IMR-90 (cell line): Measurements from ENCODE around the gene MELTF. TPM values are rescaled to one million over a fixed set of nuclear protein-coding genes. Genes with fewer than 3 reads are reported as not detected.

Source experiments
- ATAC-seq: fragments of 200-7000 bp; cut with Tn5 transposase; 2 replicates; pipeline ENCODE4 v1.9.1; 2020; ENCODE audit warnings: low read depth, mild to moderate bottlenecking, moderate library complexity
- BruUV-seq: library from RNA; stranded (reverse); fragments of 400-500 nt; replicated peaks from 2 replicates; lab custom pipeline; 2021; lab: Mats Ljungman, UMichigan
- CTCF ChIA-PET: fragments of 300-600 bp; formaldehyde crosslinking; extraction: SDS; loops from one replicate; lab custom pipeline; 2021; ENCODE audit warnings: antibody characterized with exemption; lab: Yijun Ruan, JAX
- POLR2A ChIA-PET: fragments of 300-600 bp; sonication (Branson Sonifier 250); formaldehyde crosslinking; loops from one replicate; lab custom pipeline; 2022; ENCODE audit warnings: antibody characterized with exemption; ENCODE audit not compliant: unreplicated experiment; lab: Charles Lee
- DNase-seq: peaks from one replicate; pipeline ENCODE4 v3.0.0; 2013
- H2AFZ ChIP-seq: replicated peaks from 2 replicates; pipeline ENCODE3; 2013; ENCODE audit warnings: low read length, mild to moderate bottlenecking; ENCODE audit not compliant: poor library complexity
- H2AK5ac ChIP-seq: 2 replicates; pipeline ENCODE4 v1.6.1; 2013; ENCODE audit warnings: low read depth, low read length, inconsistent platforms
- H2AK9ac ChIP-seq: replicated peaks from 2 replicates; pipeline ENCODE3; 2013; ENCODE audit warnings: mild to moderate bottlenecking, low read depth, low read length, moderate library complexity; ENCODE audit not compliant: poor library complexity
- H2BK120ac ChIP-seq: 2 replicates; pipeline ENCODE4 v1.6.1; 2013; ENCODE audit warnings: low read depth, low read length, inconsistent platforms
- H2BK15ac ChIP-seq: 3 replicates; pipeline ENCODE4 v1.6.1; 2013; ENCODE audit warnings: low read depth, low read length, inconsistent platforms
- H2BK20ac ChIP-seq: 2 replicates; pipeline ENCODE4 v1.6.1; 2013; ENCODE audit warnings: low read depth, mild to moderate bottlenecking, inconsistent platforms, low read length, moderate library complexity
- H2BK5ac ChIP-seq: 2 replicates; pipeline ENCODE4 v1.6.1; 2013; ENCODE audit warnings: mild to moderate bottlenecking, low read depth, low read length, inconsistent platforms; ENCODE audit not compliant: poor library complexity, severe bottlenecking
- H3K14ac ChIP-seq: replicated peaks from 2 replicates; pipeline ENCODE4 v1.6.1; 2013; ENCODE audit warnings: low read depth, low read length, inconsistent platforms
- H3K18ac ChIP-seq: 2 replicates; pipeline ENCODE4 v1.6.1; 2013; ENCODE audit warnings: low read depth, low read length, control low read depth
- H3K23ac ChIP-seq: 2 replicates; pipeline ENCODE4 v1.6.1; 2013; ENCODE audit warnings: low read depth, low read length, inconsistent platforms
- H3K27ac ChIP-seq: 2 replicates; pipeline ENCODE4 v1.5.1; 2013; ENCODE audit warnings: mild to moderate bottlenecking, control low read depth, low read length; ENCODE audit not compliant: insufficient read depth
- H3K27me3 ChIP-seq: 2 replicates; pipeline ENCODE4 v1.6.1; 2013; ENCODE audit warnings: low read length; ENCODE audit not compliant: control insufficient read depth, insufficient read depth
- H3K36me3 ChIP-seq: 2 replicates; pipeline ENCODE4 v1.6.1; 2013; ENCODE audit warnings: low read length, mixed read lengths; ENCODE audit not compliant: control insufficient read depth, insufficient read depth
- H3K4ac ChIP-seq: 2 replicates; pipeline ENCODE4 v1.6.1; 2013; ENCODE audit warnings: low read depth, low read length, inconsistent platforms
- H3K4me1 ChIP-seq: 2 replicates; pipeline ENCODE4 v1.6.1; 2013; ENCODE audit warnings: low read length, mixed read lengths; ENCODE audit not compliant: control insufficient read depth, insufficient read depth
- H3K4me2 ChIP-seq: 2 replicates; pipeline ENCODE4 v1.6.1; 2013; ENCODE audit warnings: low read depth, mild to moderate bottlenecking, control low read depth, low read length, moderate library complexity
- H3K4me3 ChIP-seq: 2 replicates; pipeline ENCODE4 v1.5.1; 2013; ENCODE audit warnings: low read depth, mild to moderate bottlenecking, control low read depth, low read length, moderate library complexity; ENCODE audit not compliant: insufficient read depth
- H3K56ac ChIP-seq: 2 replicates; pipeline ENCODE4 v1.6.1; 2013; ENCODE audit warnings: low read length, inconsistent platforms; ENCODE audit not compliant: insufficient read depth; ENCODE audit errors: extremely low read depth
- H3K79me1 ChIP-seq, 2 experiments: 2 replicates each; pipeline ENCODE4 v1.6.1; 2013; ENCODE audit warnings: low read length in 2 of 2, inconsistent platforms in 1 of 2, low read depth in 1 of 2
- H3K9ac ChIP-seq: 2 replicates; pipeline ENCODE4 v1.6.1; 2013; ENCODE audit warnings: low read depth, low read length, control low read depth
- H3K9me1 ChIP-seq: 2 replicates; pipeline ENCODE4 v1.6.1; 2013; ENCODE audit warnings: low read length, inconsistent platforms; ENCODE audit not compliant: insufficient read depth
- H3K9me3 ChIP-seq: 2 replicates; pipeline ENCODE4 v1.6.1; 2013; ENCODE audit warnings: low read length; ENCODE audit not compliant: control insufficient read depth, insufficient read depth
- H4K20me1 ChIP-seq: 2 replicates; pipeline ENCODE4 v1.6.1; 2013; ENCODE audit warnings: low read length, inconsistent platforms; ENCODE audit not compliant: insufficient read depth
- H4K5ac ChIP-seq: 2 replicates; pipeline ENCODE4 v1.6.1; 2013; ENCODE audit warnings: mild to moderate bottlenecking, low read depth, low read length, control low read depth
- H4K8ac ChIP-seq, 2 experiments: 2 replicates each; pipeline ENCODE4 v1.6.1; 2013; ENCODE audit warnings: low read depth in 2 of 2, low read length in 2 of 2, control low read depth in 1 of 2, inconsistent platforms in 1 of 2
- H4K91ac ChIP-seq: 2 replicates; pipeline ENCODE4 v1.6.1; 2013; ENCODE audit warnings: low read depth, low read length, inconsistent platforms; ENCODE audit not compliant: insufficient read depth
- BHLHE40 ChIP-seq: fragments of 150-350 bp; IDR thresholded peaks from 2 replicates; pipeline ENCODE4 v1.6.1; 2016; ENCODE audit warnings: mild to moderate bottlenecking, low read depth, low read length
- CHD1 ChIP-seq: IDR thresholded peaks from 2 replicates; pipeline ENCODE4 v1.6.1; 2012; ENCODE audit warnings: low read depth, low read length, improper control_type of control experiment
- FOS ChIP-seq: fragments of 150-350 bp; IDR thresholded peaks from 2 replicates; pipeline ENCODE4 v1.6.1; 2016; ENCODE audit warnings: low read depth, low read length
- MAFK ChIP-seq: IDR thresholded peaks from 2 replicates; pipeline ENCODE4 v1.6.1; 2012; ENCODE audit warnings: low read depth, low read length, improper control_type of control experiment
- MAZ ChIP-seq: IDR thresholded peaks from 2 replicates; pipeline ENCODE4 v1.6.1; 2012; ENCODE audit warnings: low read depth, mild to moderate bottlenecking, low read length, improper control_type of control experiment, moderate library complexity, borderline replicate concordance
- MXI1 ChIP-seq: IDR thresholded peaks from 2 replicates; pipeline ENCODE4 v1.6.1; 2012; ENCODE audit warnings: low read depth, mild to moderate bottlenecking, low read length, moderate library complexity, borderline replicate concordance
- POLR2A ChIP-seq: IDR thresholded peaks from 2 replicates; pipeline ENCODE4 v1.6.1; 2012; ENCODE audit warnings: mild to moderate bottlenecking, low read depth, low read length
- RAD21 ChIP-seq: IDR thresholded peaks from 2 replicates; pipeline ENCODE4 v1.6.1; 2012; ENCODE audit warnings: low read length, improper control_type of control experiment
- RCOR1 ChIP-seq: IDR thresholded peaks from 2 replicates; pipeline ENCODE4 v1.6.1; 2012; ENCODE audit warnings: mild to moderate bottlenecking, low read length, improper control_type of control experiment; ENCODE audit not compliant: insufficient replicate concordance
- RFX5 ChIP-seq: IDR thresholded peaks from 2 replicates; pipeline ENCODE4 v1.8.0; 2012; ENCODE audit warnings: low read depth, mild to moderate bottlenecking, low read length, moderate library complexity
- SMC3 ChIP-seq: fragments of 150-350 bp; IDR thresholded peaks from 2 replicates; pipeline ENCODE4 v1.6.1; 2016; ENCODE audit warnings: low read depth, mild to moderate bottlenecking, antibody characterized with exemption, low read length, moderate library complexity
- WGBS, 2 experiments: methylation state at CpG; one replicate each; pipeline versions ENCODE4 v1.1.5 to v1.1.7; 2013; ENCODE audit warnings: missing lambda C conversion rate in 2 of 2; ENCODE audit not compliant: insufficient read length in 1 of 2; ENCODE audit errors: extremely low coverage in 2 of 2; 5-methylcytosine and 5-hydroxymethylcytosine counted together
- dilution Hi-C: fragments of 300-500 bp; cut with HindIII; formaldehyde crosslinking; loops from one replicate; pipeline ENCODE4 v1.14.3; 2018; ENCODE audit warnings: low sequenced_read_pairs; ENCODE audit not compliant: unreplicated experiment
- in situ Hi-C: fragments of 300-500 bp; cut with MboI; formaldehyde crosslinking; loops from 3 replicates; pipeline ENCODE4 v1.14.3; 2019; ENCODE audit warnings: low sequenced_read_pairs, inconsistent platforms, mixed read lengths
- intact Hi-C: fragments of 100-400 bp; cut with micrococcal nuclease; formaldehyde crosslinking; loops from 2 replicates; pipeline ENCODE4 v1.10.0; 2022
- polyA plus RNA-seq, 3 experiments: library from polyadenylated mRNA; depleted of rRNA; stranded (reverse); fragments of >200 nt; gene quantifications; 2 replicates each; pipeline ENCODE4 v1.2.3, GENCODE V29; 2012; ENCODE audit warnings: low replicate concordance in 1 of 3
- total RNA-seq: library from RNA; depleted of rRNA; stranded (reverse); fragments of >200 nt; gene quantifications from 2 replicates; pipeline ENCODE4 v1.2.3, GENCODE V29; 2012
- TF ChIP-seq, protein P1 (sequence below): conservative IDR thresholded peaks from 2 replicates; pipeline ENCODE4 v1.5.1; 2012; ENCODE audit warnings: mild to moderate bottlenecking, low read depth, low read length, improper control_type of control experiment
- TF ChIP-seq, protein P2 (sequence below): fragments of 150-350 bp; IDR thresholded peaks from 2 replicates; pipeline ENCODE4 v1.6.1; 2017; ENCODE audit warnings: mild to moderate bottlenecking, antibody characterized with exemption, low read length, low read depth

Gene MELTF
- total and polyA plus RNA-seq, 2 of the 4 experiments (the other 2 are of a cell fraction): 0.18 to 0.50 TPM

- TF ChIP-seq RCOR1 (no peak), RAD21 (no peak)
Observed at GRCh38 chr3:197001106-197001971, 28.3 kb downstream of the MELTF start (continued).

GRCh38 chr3:197000211-197000610 lies 29.4 kb downstream of the MELTF start:
- no peak for ATAC-seq
- POLR2A ChIA-PET: no interaction called here
- no peak overlapping the region for H3K56ac ChIP-seq
- H3K23ac ChIP-seq: no peak overlapping the region
- no TSS peak for BruUV-seq
- peak; percentile 4 for DNase-seq
- H3K9me3 ChIP-seq: no peaks in the 10 kb centered on the region
- H4K20me1 ChIP-seq: no peaks in the 10 kb centered on the region
- intact Hi-C loops: loop anchor here (10.0 kb wide), 1 partner anchor 515 kb away; no protein-coding TSS in a partner anchor
- no peak overlapping the region for H3K4me2 ChIP-seq
- H3K79me1 ChIP-seq: peaks cover 0 to 4% of the 10 kb centered on the region in 2 experiments; a peak in 1 of 4 replicates
- no peaks in the 10 kb centered on the region; the same call in 1 of the 2 replicates for H3K27me3 ChIP-seq
- no peaks in the 10 kb centered on the region for H3K36me3 ChIP-seq
- no peak overlapping the region for H3K18ac ChIP-seq
- no peak overlapping the region for H2BK120ac ChIP-seq
- WGBS, 2 experiments: 90% methylated on average over 2 of the region's 5 CpGs; no CpG with 5 or more reads in 1 of the 2 experiments
- no peak overlapping the region for H2BK15ac ChIP-seq
- H3K9ac ChIP-seq: no peak overlapping the region
- H4K91ac ChIP-seq: no peak overlapping the region
- no peak overlapping the region for H2AK9ac ChIP-seq
- peaks cover 5% of the 10 kb centered on the region for H3K9me1 ChIP-seq
- CTCF ChIA-PET: no interaction called here
- H3K4ac ChIP-seq: no peak overlapping the region
- in situ Hi-C loops: no loop called here
- H2BK5ac ChIP-seq: no peak overlapping the region
- no peak overlapping the region for H4K8ac ChIP-seq
- peaks cover 3% of the 10 kb centered on the region; the same call in 1 of the 2 replicates for H3K4me1 ChIP-seq
- TF ChIP-seq MAZ (no peak), RFX5 (no peak), SMC3 (no peak), MAFK (no peak), RCOR1 (no peak), MXI1 (no peak), FOS (no peak), BHLHE40 (no peak), POLR2A (no peak), CHD1 (no peak), RAD21 (no peak)
- TF ChIP-seq, protein P1, sequence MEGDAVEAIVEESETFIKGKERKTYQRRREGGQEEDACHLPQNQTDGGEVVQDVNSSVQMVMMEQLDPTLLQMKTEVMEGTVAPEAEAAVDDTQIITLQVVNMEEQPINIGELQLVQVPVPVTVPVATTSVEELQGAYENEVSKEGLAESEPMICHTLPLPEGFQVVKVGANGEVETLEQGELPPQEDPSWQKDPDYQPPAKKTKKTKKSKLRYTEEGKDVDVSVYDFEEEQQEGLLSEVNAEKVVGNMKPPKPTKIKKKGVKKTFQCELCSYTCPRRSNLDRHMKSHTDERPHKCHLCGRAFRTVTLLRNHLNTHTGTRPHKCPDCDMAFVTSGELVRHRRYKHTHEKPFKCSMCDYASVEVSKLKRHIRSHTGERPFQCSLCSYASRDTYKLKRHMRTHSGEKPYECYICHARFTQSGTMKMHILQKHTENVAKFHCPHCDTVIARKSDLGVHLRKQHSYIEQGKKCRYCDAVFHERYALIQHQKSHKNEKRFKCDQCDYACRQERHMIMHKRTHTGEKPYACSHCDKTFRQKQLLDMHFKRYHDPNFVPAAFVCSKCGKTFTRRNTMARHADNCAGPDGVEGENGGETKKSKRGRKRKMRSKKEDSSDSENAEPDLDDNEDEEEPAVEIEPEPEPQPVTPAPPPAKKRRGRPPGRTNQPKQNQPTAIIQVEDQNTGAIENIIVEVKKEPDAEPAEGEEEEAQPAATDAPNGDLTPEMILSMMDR: no peak
- TF ChIP-seq, protein P2, sequence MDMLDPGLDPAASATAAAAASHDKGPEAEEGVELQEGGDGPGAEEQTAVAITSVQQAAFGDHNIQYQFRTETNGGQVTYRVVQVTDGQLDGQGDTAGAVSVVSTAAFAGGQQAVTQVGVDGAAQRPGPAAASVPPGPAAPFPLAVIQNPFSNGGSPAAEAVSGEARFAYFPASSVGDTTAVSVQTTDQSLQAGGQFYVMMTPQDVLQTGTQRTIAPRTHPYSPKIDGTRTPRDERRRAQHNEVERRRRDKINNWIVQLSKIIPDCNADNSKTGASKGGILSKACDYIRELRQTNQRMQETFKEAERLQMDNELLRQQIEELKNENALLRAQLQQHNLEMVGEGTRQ: no peak
- H3K4me3 ChIP-seq: no peak overlapping the region
- H2AK5ac ChIP-seq: no peak overlapping the region
- no peak overlapping the region for H2BK20ac ChIP-seq
- H4K5ac ChIP-seq: no peak overlapping the region
- dilution Hi-C loops: no loop called here
- H3K14ac ChIP-seq: no peak overlapping the region
- no peak overlapping the region for H3K27ac ChIP-seq
- H2AFZ ChIP-seq: no peak overlapping the region
